GM19328 (cell line): ENCODE data around the gene SOX9.

Experiments
- ATAC-seq: cut with Tn5 transposase; IDR thresholded peaks from one replicate; pipeline ENCODE4 v1.9.1; 2021; ENCODE audit warnings: mild to moderate bottlenecking, moderate library complexity; ENCODE audit not compliant: unreplicated experiment

SOX9 gene

GRCh38 chr17:72158895-72159885 lies 38.4 kb downstream of the SOX9 start:
- ATAC-seq: no peak

- ATAC-seq: no peak
Measured at GRCh38 chr17:72162569-72162968, 41.7 kb downstream of the SOX9 start.

GRCh38 chr17:72163474-72163873 lies 42.7 kb downstream of the SOX9 start:
- no peak for ATAC-seq

GRCh38 chr17:72164158-72164739 lies 43.4 kb downstream of the SOX9 start:
- ATAC-seq: no peak

- no peak for ATAC-seq
Measured at GRCh38 chr17:72165192-72165866, 44.5 kb downstream of the SOX9 start.

- no peak for ATAC-seq
Measured at GRCh38 chr17:72165867-72166439, 45.1 kb downstream of the SOX9 start.

- ATAC-seq: no peak
Measured at GRCh38 chr17:72167593-72167992, 46.8 kb downstream of the SOX9 start.

GRCh38 chr17:72169823-72170222 lies 49.0 kb downstream of the SOX9 start:
- ATAC-seq: no peak

- no peak for ATAC-seq
Measured at GRCh38 chr17:72171703-72172667, 51.2 kb downstream of the SOX9 start.

- no peak for ATAC-seq
Measured at GRCh38 chr17:72173499-72174116, 52.8 kb downstream of the SOX9 start.

GRCh38 chr17:72175263-72175662 lies 54.4 kb downstream of the SOX9 start:
- no peak for ATAC-seq
